Medulla oblongata (tissue), 1 donor: ENCODE measurements around the gene GPR18.
"Not testable (repeated sequence)": the region's sequence is repeated elsewhere in the genome, so short reads cannot be mapped to it uniquely, and the experiment has no call there.

ENCODE experiments used
- DNase-seq: peaks from one replicate; pipeline ENCODE4 v3.0.0-alpha.2; 2015; ENCODE audit errors: extremely low spot score

The GPR18 gene

GRCh38 chr13:99266827-99267226 is 8.6 kb upstream of the GPR18 start:
- no peak for DNase-seq

- peak; percentile 70 for DNase-seq
Observed at GRCh38 chr13:99265821-99266426, 7.7 kb upstream of the GPR18 start.

GRCh38 chr13:99265162-99265800 is 7.1 kb upstream of the GPR18 start:
- no peak for DNase-seq

GRCh38 chr13:99264051-99264450 is 5.9 kb upstream of the GPR18 start:
- no peak for DNase-seq

GRCh38 chr13:99263126-99263785 is 5.1 kb upstream of the GPR18 start:
- DNase-seq = no peak

GRCh38 chr13:99261059-99261458 is 2.9 kb upstream of the GPR18 start:
- no peak for DNase-seq

GRCh38 chr13:99260216-99260615 is 2.0 kb upstream of the GPR18 start:
- no peak for DNase-seq

GRCh38 chr13:99258946-99259345 is 767 bp upstream of the GPR18 start:
- no peak for DNase-seq

- DNase-seq = no peak
Observed at GRCh38 chr13:99257291-99257690, 888 bp downstream of the GPR18 start.

- no peak for DNase-seq
Observed at GRCh38 chr13:99256709-99257108, 1.5 kb downstream of the GPR18 start.

- no peak for DNase-seq
Observed at GRCh38 chr13:99256283-99256682, 1.9 kb downstream of the GPR18 start.

- DNase-seq = no peak
Observed at GRCh38 chr13:99255271-99255670, 2.9 kb downstream of the GPR18 start.

- no peak for DNase-seq
Observed at GRCh38 chr13:99254830-99255229, 3.3 kb downstream of the GPR18 start.

GRCh38 chr13:99251921-99252320 is 6.3 kb downstream of the GPR18 start:
- no peak for DNase-seq

GRCh38 chr13:99250982-99251825 is 7.0 kb downstream of the GPR18 start:
- no peak for DNase-seq

GRCh38 chr13:99249606-99250005 is 8.6 kb downstream of the GPR18 start:
- DNase-seq = not testable (repeated sequence)

- DNase-seq = not testable (repeated sequence)
Observed at GRCh38 chr13:99249178-99249577, 9.0 kb downstream of the GPR18 start.

GRCh38 chr13:99246100-99246499 is 12.1 kb downstream of the GPR18 start:
- DNase-seq = no peak

- DNase-seq = peak; percentile 35
Observed at GRCh38 chr13:99237981-99238662, 20.1 kb downstream of the GPR18 start.

GRCh38 chr13:99231721-99232120 is 26.5 kb downstream of the GPR18 start:
- peak; percentile 18 for DNase-seq

- DNase-seq = no peak
Observed at GRCh38 chr13:99230991-99231390, 27.2 kb downstream of the GPR18 start.

GRCh38 chr13:99230588-99230987 is 27.6 kb downstream of the GPR18 start:
- not testable (repeated sequence) for DNase-seq
